ENCODE data around the gene CNIH2.

GRCh38 chr11:66323684-66324083 lies 45.7 kb downstream of the CNIH2 start:
- TF ChIP-seq CTCF (IDR thresholded peaks at IDR 0.05), result no peak
- TF ChIP-seq POLR2A (IDR thresholded peaks at IDR 0.05), result no peak

Data from Peyer's patch (tissue), 4 donors.